Sigmoid colon (tissue), 4 donors: ENCODE measurements around the gene ZNF669.
"Not testable (repeated sequence)": the region's sequence is repeated elsewhere in the genome, so short reads cannot be mapped to it uniquely, and the experiment has no call there.

ENCODE experiments used
- EP300 ChIP-seq, 4 donors: sonication (generic); formaldehyde crosslinking; IDR thresholded peaks; one replicate each; pipeline ENCODE4 v1.6.1; 2017; ENCODE audit warnings: antibody characterized with exemption in 4 of 4
- POLR2A ChIP-seq, 2 donors: fragments of 450-650 bp; IDR thresholded peaks; one replicate each; pipeline ENCODE4 v1.6.1; 2016; ENCODE audit warnings: antibody characterized with exemption in 2 of 2, mild to moderate bottlenecking in 2 of 2, moderate library complexity in 2 of 2

- TF ChIP-seq POLR2A, EP300 (IDR thresholded peaks at IDR 0.05): not testable (repeated sequence)
These were observed 22.4 kb upstream of the ZNF669 start for GRCh38 chr1:247126601-247127000.
